Midbrain (tissue), 1 donor: ENCODE results near the gene CYTL1.
"Not testable (repeated sequence)": the region's sequence is repeated elsewhere in the genome, so short reads cannot be mapped to it uniquely, and the experiment has no call there.

Source experiments
- DNase-seq: peaks from one replicate; lab custom pipeline; 2025; lab: John Stamatoyannopoulos, UW

Gene CYTL1

GRCh38 chr4:5001641-5002040 lies 17.6 kb downstream of the CYTL1 start:
- DNase-seq: not testable (repeated sequence)

GRCh38 chr4:4996935-4997334 lies 22.3 kb downstream of the CYTL1 start:
- DNase-seq: not testable (repeated sequence)

GRCh38 chr4:4995908-4996265 lies 23.4 kb downstream of the CYTL1 start:
- DNase-seq: no peak

- peak; percentile 67 for DNase-seq
Measured at GRCh38 chr4:4995103-4995907, 24.0 kb downstream of the CYTL1 start.

- no peak for DNase-seq
Measured at GRCh38 chr4:4994312-4995097, 24.8 kb downstream of the CYTL1 start.

- DNase-seq: no peak
Measured at GRCh38 chr4:4992833-4993232, 26.4 kb downstream of the CYTL1 start.

GRCh38 chr4:4991541-4992099 lies 27.6 kb downstream of the CYTL1 start:
- no peak for DNase-seq

GRCh38 chr4:4990857-4991540 lies 28.3 kb downstream of the CYTL1 start:
- no peak for DNase-seq

GRCh38 chr4:4990329-4990728 lies 28.9 kb downstream of the CYTL1 start:
- DNase-seq: no peak

GRCh38 chr4:4989083-4989622 lies 30.1 kb downstream of the CYTL1 start:
- DNase-seq: no peak

- DNase-seq: no peak
Measured at GRCh38 chr4:4987656-4988055, 31.6 kb downstream of the CYTL1 start.

GRCh38 chr4:4986841-4987240 lies 32.4 kb downstream of the CYTL1 start:
- DNase-seq: no peak

- DNase-seq: no peak
Measured at GRCh38 chr4:4985844-4986243, 33.4 kb downstream of the CYTL1 start.

- DNase-seq: no peak
Measured at GRCh38 chr4:4985036-4985435, 34.2 kb downstream of the CYTL1 start.

GRCh38 chr4:4984186-4984585 lies 35.1 kb downstream of the CYTL1 start:
- DNase-seq: no peak

- no peak for DNase-seq
Measured at GRCh38 chr4:4981827-4982226, 37.4 kb downstream of the CYTL1 start.

GRCh38 chr4:4981427-4981826 lies 37.8 kb downstream of the CYTL1 start:
- DNase-seq: no peak

- no peak for DNase-seq
Measured at GRCh38 chr4:4980621-4981230, 38.5 kb downstream of the CYTL1 start.

- DNase-seq: no peak
Measured at GRCh38 chr4:4979971-4980370, 39.3 kb downstream of the CYTL1 start.

- DNase-seq: no peak
Measured at GRCh38 chr4:4974727-4975126, 44.5 kb downstream of the CYTL1 start.

GRCh38 chr4:4971796-4972195 lies 47.5 kb downstream of the CYTL1 start:
- DNase-seq: no peak

- no peak for DNase-seq
Measured at GRCh38 chr4:4969298-4969697, 50.0 kb downstream of the CYTL1 start.
